Brain microvascular endothelial cell (primary cell): Measurements from ENCODE around the gene ADARB1.
A peak's percentile ranks its signal among the peaks of the same experiment; 100 is the strongest.
"Not testable (repeated sequence)": the region's sequence is repeated elsewhere in the genome, so short reads cannot be mapped to it uniquely, and the experiment has no call there.

ENCODE experiments used
- DNase-seq: peaks from one replicate; pipeline ENCODE4 v3.0.0-alpha.2; 2020
- H3K27ac ChIP-seq: fragments of 250-450 bp; sonication (Bioruptor Pico); 2 replicates; pipeline ENCODE4 v1.5.1; 2020; ENCODE audit warnings: mild to moderate bottlenecking, moderate library complexity
- H3K27me3 ChIP-seq: fragments of 250-450 bp; sonication (Bioruptor Pico); replicated peaks from 2 replicates; pipeline ENCODE4 v1.5.1; 2020; ENCODE audit warnings: mild to moderate bottlenecking
- H3K36me3 ChIP-seq: fragments of 250-450 bp; sonication (Bioruptor Pico); replicated peaks from 2 replicates; pipeline ENCODE4 v1.5.1; 2020; ENCODE audit warnings: mild to moderate bottlenecking
- H3K4me3 ChIP-seq: 2 replicates; pipeline ENCODE4 v1.5.1; 2011; ENCODE audit warnings: low read depth, mild to moderate bottlenecking, control low read depth, low read length, moderate library complexity
- CTCF ChIP-seq: IDR thresholded peaks from 2 replicates; pipeline ENCODE4 v1.5.1; 2011; ENCODE audit warnings: low read depth, mild to moderate bottlenecking, moderate library complexity, low read length, control low read depth, inconsistent platforms; ENCODE audit errors: missing control alignments
- in situ Hi-C: cut with HindIII; loops from 2 replicates; pipeline ENCODE4 v1.10.0; 2017; ENCODE audit warnings: low sequenced_read_pairs, low pct_ligation_motif_present

The ADARB1 gene, protein sequence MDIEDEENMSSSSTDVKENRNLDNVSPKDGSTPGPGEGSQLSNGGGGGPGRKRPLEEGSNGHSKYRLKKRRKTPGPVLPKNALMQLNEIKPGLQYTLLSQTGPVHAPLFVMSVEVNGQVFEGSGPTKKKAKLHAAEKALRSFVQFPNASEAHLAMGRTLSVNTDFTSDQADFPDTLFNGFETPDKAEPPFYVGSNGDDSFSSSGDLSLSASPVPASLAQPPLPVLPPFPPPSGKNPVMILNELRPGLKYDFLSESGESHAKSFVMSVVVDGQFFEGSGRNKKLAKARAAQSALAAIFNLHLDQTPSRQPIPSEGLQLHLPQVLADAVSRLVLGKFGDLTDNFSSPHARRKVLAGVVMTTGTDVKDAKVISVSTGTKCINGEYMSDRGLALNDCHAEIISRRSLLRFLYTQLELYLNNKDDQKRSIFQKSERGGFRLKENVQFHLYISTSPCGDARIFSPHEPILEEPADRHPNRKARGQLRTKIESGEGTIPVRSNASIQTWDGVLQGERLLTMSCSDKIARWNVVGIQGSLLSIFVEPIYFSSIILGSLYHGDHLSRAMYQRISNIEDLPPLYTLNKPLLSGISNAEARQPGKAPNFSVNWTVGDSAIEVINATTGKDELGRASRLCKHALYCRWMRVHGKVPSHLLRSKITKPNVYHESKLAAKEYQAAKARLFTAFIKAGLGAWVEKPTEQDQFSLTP

GRCh38 chr21:45074048-45074817 is at the start of gene ADARB1:
TSS of gene ADARB1 (plus strand) at chr21:45074580. CDS start at chr21:45171657, 97,077 bp downstream.
- Histone ChIP-seq H3K27me3 (no peaks in the 10 kb centered on the region), H3K36me3 (no peaks in the 10 kb centered on the region), H3K4me3 (peak within 1 kb of the TSS; percentile 72), H3K27ac (peak within 1 kb of the TSS; percentile 87)
- peak; percentile 44 for DNase-seq
- in situ Hi-C loops: no loop called here
- no peak for TF ChIP-seq CTCF

- TF ChIP-seq CTCF: no peak
- no peaks in the 10 kb centered on the region for H3K27me3 ChIP-seq
- no peak overlapping the region for H3K27ac ChIP-seq
- in situ Hi-C loops: no loop called here
- no peak for DNase-seq
- H3K36me3 ChIP-seq: no peaks in the 10 kb centered on the region
- H3K4me3 ChIP-seq: no peak overlapping the region
These were observed 48.2 kb upstream of the ADARB1 start for GRCh38 chr21:45026066-45026745.

- no peak for DNase-seq
- Histone ChIP-seq H3K36me3 (no peaks in the 10 kb centered on the region), H3K27ac (no peak overlapping the region), H3K27me3 (no peaks in the 10 kb centered on the region), H3K4me3 (no peak overlapping the region)
- in situ Hi-C loops: no loop called here
- TF ChIP-seq CTCF: peak; percentile 31
These were observed 47.6 kb upstream of the ADARB1 start for GRCh38 chr21:45026826-45027225.

- no peaks in the 10 kb centered on the region for H3K27me3 ChIP-seq
- no peaks in the 10 kb centered on the region for H3K36me3 ChIP-seq
- H3K27ac ChIP-seq: no peak overlapping the region
- no peak overlapping the region for H3K4me3 ChIP-seq
- in situ Hi-C loops: no loop called here
- DNase-seq: no peak
- no peak for TF ChIP-seq CTCF
These were observed 46.9 kb upstream of the ADARB1 start for GRCh38 chr21:45027241-45028196.

GRCh38 chr21:45028645-45029044 is 45.7 kb upstream of the ADARB1 start:
- H3K36me3 ChIP-seq, H3K27ac ChIP-seq, DNase-seq, H3K27me3 ChIP-seq, H3K4me3 ChIP-seq, in situ Hi-C loops: not testable (repeated sequence)
